Keratinocyte (primary cell): Measurements from ENCODE around the gene SMYD4.

Experiments used
- EZH2 ChIP-seq: IDR thresholded peaks from one replicate; pipeline ENCODE4 v1.6.1; 2012; ENCODE audit warnings: inconsistent platforms, mild to moderate bottlenecking, low read length, moderate library complexity
- TF ChIP-seq, protein P1 (sequence below), 3 experiments: IDR thresholded peaks in 1 of 3; conservative IDR thresholded peaks in 1 of 3; optimal IDR thresholded peaks in 1 of 3; 2 replicates in 2 of 3; 3 replicates in 1 of 3; pipeline versions ENCODE3 to v1.5.1; 2011; ENCODE audit warnings: low read length in 3 of 3, mild to moderate bottlenecking in 3 of 3, moderate library complexity in 2 of 3, control low read depth in 1 of 3, inconsistent platforms in 1 of 3; ENCODE audit not compliant: insufficient read depth in 2 of 3; ENCODE audit errors: extremely low read depth in 1 of 3

DNA sequence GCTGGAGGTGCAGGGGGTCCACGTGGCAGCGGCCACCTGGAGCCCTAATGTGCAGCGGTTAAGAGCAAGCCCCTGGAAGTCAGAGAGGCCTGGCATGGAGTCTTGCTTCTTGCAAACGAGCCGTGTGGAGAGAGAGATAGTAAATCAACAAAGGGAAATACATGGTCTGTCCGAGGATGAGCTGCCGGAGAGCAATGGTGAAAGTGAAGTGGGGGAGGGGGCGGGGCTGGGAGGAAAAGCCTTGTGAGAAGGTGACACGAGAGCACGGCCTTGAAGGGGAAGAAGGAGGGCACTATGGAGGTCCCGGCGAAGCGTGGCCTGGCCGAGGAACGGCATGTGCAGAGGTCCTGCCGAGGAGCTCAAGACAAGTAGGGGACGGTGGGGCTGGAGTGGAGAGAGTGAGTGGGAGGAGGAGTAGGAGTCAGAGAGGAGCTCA, 73.9 kb downstream of the SMYD4 start:
- TF ChIP-seq, protein P1, sequence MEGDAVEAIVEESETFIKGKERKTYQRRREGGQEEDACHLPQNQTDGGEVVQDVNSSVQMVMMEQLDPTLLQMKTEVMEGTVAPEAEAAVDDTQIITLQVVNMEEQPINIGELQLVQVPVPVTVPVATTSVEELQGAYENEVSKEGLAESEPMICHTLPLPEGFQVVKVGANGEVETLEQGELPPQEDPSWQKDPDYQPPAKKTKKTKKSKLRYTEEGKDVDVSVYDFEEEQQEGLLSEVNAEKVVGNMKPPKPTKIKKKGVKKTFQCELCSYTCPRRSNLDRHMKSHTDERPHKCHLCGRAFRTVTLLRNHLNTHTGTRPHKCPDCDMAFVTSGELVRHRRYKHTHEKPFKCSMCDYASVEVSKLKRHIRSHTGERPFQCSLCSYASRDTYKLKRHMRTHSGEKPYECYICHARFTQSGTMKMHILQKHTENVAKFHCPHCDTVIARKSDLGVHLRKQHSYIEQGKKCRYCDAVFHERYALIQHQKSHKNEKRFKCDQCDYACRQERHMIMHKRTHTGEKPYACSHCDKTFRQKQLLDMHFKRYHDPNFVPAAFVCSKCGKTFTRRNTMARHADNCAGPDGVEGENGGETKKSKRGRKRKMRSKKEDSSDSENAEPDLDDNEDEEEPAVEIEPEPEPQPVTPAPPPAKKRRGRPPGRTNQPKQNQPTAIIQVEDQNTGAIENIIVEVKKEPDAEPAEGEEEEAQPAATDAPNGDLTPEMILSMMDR (optimal IDR thresholded peaks at IDR 0.05 in 1 of 3, IDR thresholded peaks at IDR 0.05 in 1 of 3, conservative IDR thresholded peaks at IDR 0.05 in 1 of 3; ENCODE audit: extremely low read depth in 1 of 3, insufficient read depth in 2 of 3, low read length in 3 of 3) = no peak
- TF ChIP-seq EZH2 = no peak
